GM12878 (cell line): Measurements from ENCODE around the gene NFATC2. TPM values are rescaled to one million over a fixed set of nuclear protein-coding genes. Genes with fewer than 3 reads are reported as not detected.

Experiments used
- ATAC-seq: fragments of 200-7000 bp; cut with Tn5 transposase; 3 replicates; pipeline ENCODE4 v1.9.1; 2020; ENCODE audit warnings: mild to moderate bottlenecking, moderate library complexity
- BruUV-seq: library from RNA; stranded (reverse); fragments of 400-500 nt; replicated peaks from 2 replicates; lab custom pipeline; 2021; lab: Mats Ljungman, UMichigan
- CTCF ChIA-PET: fragments of 300-600 bp; sonication (Branson Sonifier 250); formaldehyde crosslinking; extraction: SDS; loops from one replicate; lab custom pipeline; 2021; ENCODE audit warnings: inconsistent platforms; lab: Yijun Ruan, JAX
- POLR2A ChIA-PET: fragments of 350-600 bp; formaldehyde crosslinking; extraction: SDS; loops from one replicate; lab custom pipeline; 2021; ENCODE audit warnings: inconsistent platforms; lab: Charles Lee
- RAD21 ChIA-PET: fragments of 300-600 bp; sonication (Branson Sonifier 250); formaldehyde crosslinking; loops from one replicate; lab custom pipeline; 2023; ENCODE audit warnings: antibody characterized with exemption; ENCODE audit not compliant: unreplicated experiment; lab: Charles Lee
- SMC1A ChIA-PET: fragments of 300-600 bp; sonication (Branson Sonifier 250); formaldehyde crosslinking; loops from one replicate; lab custom pipeline; 2023; ENCODE audit not compliant: unreplicated experiment, uncharacterized antibody; lab: Charles Lee
- DNase-seq: peaks from one replicate; pipeline ENCODE4 v3.0.0-alpha.2; 2011; ENCODE audit warnings: low read depth, low spot score
- FAIRE-seq: peaks from 3 replicates; lab custom pipeline; 2011; peaks lifted over from hg19 to GRCh38; lab: Jason Lieb, UNC
- H2AFZ ChIP-seq: 2 replicates; pipeline ENCODE4 v1.6.0; 2011; ENCODE audit warnings: low read depth, low read length, control low read depth; ENCODE audit not compliant: control insufficient read depth
- H3K27ac ChIP-seq: 2 replicates; pipeline ENCODE4 v1.5.1; 2011; ENCODE audit warnings: control low read depth; ENCODE audit not compliant: control insufficient read depth, insufficient read depth
- H3K27me3 ChIP-seq, 2 experiments: replicated peaks in 1 of 2; 2 replicates each; pipeline versions ENCODE4 v1.6.0 to v1.6.1; 2011; ENCODE audit warnings: low read length in 1 of 2; ENCODE audit not compliant: control insufficient read depth in 2 of 2, insufficient read depth in 2 of 2
- H3K36me3 ChIP-seq, 2 experiments: 2 replicates each; pipeline ENCODE4 v1.5.1; 2011; ENCODE audit warnings: low read length in 1 of 2; ENCODE audit not compliant: control insufficient read depth in 2 of 2, insufficient read depth in 2 of 2
- H3K4me1 ChIP-seq: 2 replicates; pipeline ENCODE4 v1.6.1; 2011; ENCODE audit warnings: mild to moderate bottlenecking, low read length, moderate library complexity, mixed read lengths; ENCODE audit not compliant: control insufficient read depth, insufficient read depth
- H3K4me2 ChIP-seq: 2 replicates; pipeline ENCODE4 v1.6.0; 2011; ENCODE audit warnings: control low read depth; ENCODE audit not compliant: control insufficient read depth, insufficient read depth
- H3K4me3 ChIP-seq: fragments of 200-600 bp; sonication (generic); 2 replicates; pipeline ENCODE4 v1.5.1; 2016
- H3K79me2 ChIP-seq: 2 replicates; pipeline ENCODE4 v1.6.0; 2011; ENCODE audit warnings: low read length; ENCODE audit not compliant: control insufficient read depth, insufficient read depth
- H3K9ac ChIP-seq: 2 replicates; pipeline ENCODE4 v1.8.0; 2011; ENCODE audit warnings: low read length, control low read depth, mixed read lengths; ENCODE audit not compliant: control insufficient read depth, insufficient read depth
- H3K9me3 ChIP-seq: replicated peaks from 3 replicates; pipeline ENCODE4 v1.5.1; 2011; ENCODE audit warnings: mild to moderate bottlenecking, low read length; ENCODE audit not compliant: control insufficient read depth, insufficient read depth
- H4K20me1 ChIP-seq: 2 replicates; pipeline ENCODE4 v1.6.0; 2011; ENCODE audit not compliant: control insufficient read depth, insufficient read depth
- EED ChIP-seq: sonication (generic); IDR thresholded peaks from 2 replicates; pipeline ENCODE4 v1.6.1; 2016; ENCODE audit warnings: antibody characterized with exemption, low read depth
- MEF2A ChIP-seq: IDR thresholded peaks from 2 replicates; pipeline ENCODE4 v1.6.1; 2011; ENCODE audit warnings: low read depth, mild to moderate bottlenecking, low read length, moderate library complexity; ENCODE audit not compliant: insufficient read depth
- MTA3 ChIP-seq: IDR thresholded peaks from 2 replicates; pipeline ENCODE4 v1.6.1; 2012; ENCODE audit warnings: low read length, inconsistent platforms, borderline replicate concordance
- RAD21 ChIP-seq: IDR thresholded peaks from 2 replicates; pipeline ENCODE4 v1.6.1; 2011; ENCODE audit warnings: mild to moderate bottlenecking, low read depth, low read length, moderate library complexity; ENCODE audit not compliant: insufficient read depth
- SP1 ChIP-seq: IDR thresholded peaks from one replicate; pipeline ENCODE4 v1.6.1; 2011; ENCODE audit warnings: low read depth, low read length
- YBX1 ChIP-seq: fragments of 450-650 bp; IDR thresholded peaks from 2 replicates; pipeline ENCODE4 v1.6.1; 2016; ENCODE audit warnings: antibody characterized with exemption
- WGBS: methylation state at CpG from one replicate; pipeline ENCODE4 v1.1.6; 2016; ENCODE audit warnings: low lambda C conversion rate; ENCODE audit not compliant: insufficient replicate concordance, insufficient coverage; ENCODE audit errors: missing lambda C conversion rate; 5-methylcytosine and 5-hydroxymethylcytosine counted together
- in situ Hi-C: fragments of 300-500 bp; cut with MboI; formaldehyde crosslinking; loops from 9 replicates; pipeline ENCODE4 v1.14.3; 2018; ENCODE audit warnings: mixed read lengths
- intact Hi-C: fragments of 100-400 bp; cut with micrococcal nuclease; formaldehyde crosslinking; loops from one replicate; pipeline ENCODE4 v1.14.2; 2022; ENCODE audit not compliant: unreplicated experiment
- polyA plus RNA-seq, 11 experiments: library from polyadenylated mRNA; depleted of rRNA in 4 of 11; unstranded in 6 of 11; stranded (reverse) in 5 of 11; fragments of >200 nt; fragmentation: Nextera tagmentation in 4 of 11; fragmentation: Illumina TruSeq in 1 of 11; extraction: Ambion mirVana in 4 of 11; extraction: Trizol in 1 of 11; gene quantifications; 1 replicate in 1 of 11; 2 replicates in 10 of 11; pipeline versions ENCODE4 v1.2.1 to v1.2.3, GENCODE V29; 2011 to 2016; ENCODE audit warnings: inconsistent platforms in 2 of 11, missing spikeins in 2 of 11, low read depth in 1 of 11
- total RNA-seq, 4 experiments: library from RNA; depleted of rRNA in 3 of 4; stranded (reverse); fragments of >200 nt in 3 of 4; fragmentation: Illumina TruSeq in 1 of 4; extraction: Trizol in 1 of 4; gene quantifications; 2 replicates each; pipeline versions ENCODE4 v1.2.1 to v1.2.3, GENCODE V29; 2013 to 2021
- TF ChIP-seq, protein P1 (sequence below): fragments of 450-650 bp; formaldehyde crosslinking; IDR thresholded peaks from 2 replicates; pipeline ENCODE4 v1.4.0; 2020; ENCODE audit warnings: mild to moderate bottlenecking, moderate library complexity
- TF ChIP-seq, protein P2 (sequence below): IDR thresholded peaks from 2 replicates; pipeline ENCODE4 v1.6.1; 2012; ENCODE audit warnings: improper control_type of control experiment, low read depth, low read length; ENCODE audit not compliant: insufficient replicate concordance
- TF ChIP-seq, protein P3 (sequence below): fragments of 450-650 bp; IDR thresholded peaks from 2 replicates; pipeline ENCODE4 v1.6.1; 2016; ENCODE audit warnings: mild to moderate bottlenecking
- TF ChIP-seq, protein P4 (sequence below): fragments of 450-650 bp; IDR thresholded peaks from 2 replicates; pipeline ENCODE4 v1.6.1; 2017; ENCODE audit warnings: mild to moderate bottlenecking, moderate library complexity

Gene NFATC2
- total and polyA plus RNA-seq, 10 of the 15 experiments (the other 5 are each of a cell fraction or from before 2014, with no cell fraction given) = 3.3 to 20.0 (median 7.3) TPM

DNA sequence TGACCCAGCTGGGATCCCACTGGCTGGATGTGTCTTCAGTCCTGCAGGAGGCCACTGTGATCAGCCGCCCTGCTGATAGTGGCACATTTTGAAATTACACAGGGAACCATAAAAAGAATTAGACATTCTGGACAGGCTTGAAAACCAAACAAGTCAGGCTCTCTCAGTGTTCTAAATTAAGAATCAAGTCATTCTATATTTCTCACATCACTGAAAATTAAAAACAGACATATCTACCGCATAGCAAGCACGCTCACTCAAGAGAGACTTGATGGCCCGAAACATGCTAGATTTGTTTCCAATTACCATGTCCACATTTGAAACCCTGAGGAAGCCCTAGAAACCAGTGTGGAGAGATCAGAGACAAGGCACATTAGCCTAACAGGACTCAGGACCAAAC is 57.7 kb downstream of the NFATC2 start:
- WGBS = 88% methylated on average over 4 of the region's 4 CpGs
- TF ChIP-seq EED (no peak), RAD21 (no peak), YBX1 (no peak), MTA3 (no peak), SP1 (no peak), MEF2A (no peak)
- TF ChIP-seq, protein P1, sequence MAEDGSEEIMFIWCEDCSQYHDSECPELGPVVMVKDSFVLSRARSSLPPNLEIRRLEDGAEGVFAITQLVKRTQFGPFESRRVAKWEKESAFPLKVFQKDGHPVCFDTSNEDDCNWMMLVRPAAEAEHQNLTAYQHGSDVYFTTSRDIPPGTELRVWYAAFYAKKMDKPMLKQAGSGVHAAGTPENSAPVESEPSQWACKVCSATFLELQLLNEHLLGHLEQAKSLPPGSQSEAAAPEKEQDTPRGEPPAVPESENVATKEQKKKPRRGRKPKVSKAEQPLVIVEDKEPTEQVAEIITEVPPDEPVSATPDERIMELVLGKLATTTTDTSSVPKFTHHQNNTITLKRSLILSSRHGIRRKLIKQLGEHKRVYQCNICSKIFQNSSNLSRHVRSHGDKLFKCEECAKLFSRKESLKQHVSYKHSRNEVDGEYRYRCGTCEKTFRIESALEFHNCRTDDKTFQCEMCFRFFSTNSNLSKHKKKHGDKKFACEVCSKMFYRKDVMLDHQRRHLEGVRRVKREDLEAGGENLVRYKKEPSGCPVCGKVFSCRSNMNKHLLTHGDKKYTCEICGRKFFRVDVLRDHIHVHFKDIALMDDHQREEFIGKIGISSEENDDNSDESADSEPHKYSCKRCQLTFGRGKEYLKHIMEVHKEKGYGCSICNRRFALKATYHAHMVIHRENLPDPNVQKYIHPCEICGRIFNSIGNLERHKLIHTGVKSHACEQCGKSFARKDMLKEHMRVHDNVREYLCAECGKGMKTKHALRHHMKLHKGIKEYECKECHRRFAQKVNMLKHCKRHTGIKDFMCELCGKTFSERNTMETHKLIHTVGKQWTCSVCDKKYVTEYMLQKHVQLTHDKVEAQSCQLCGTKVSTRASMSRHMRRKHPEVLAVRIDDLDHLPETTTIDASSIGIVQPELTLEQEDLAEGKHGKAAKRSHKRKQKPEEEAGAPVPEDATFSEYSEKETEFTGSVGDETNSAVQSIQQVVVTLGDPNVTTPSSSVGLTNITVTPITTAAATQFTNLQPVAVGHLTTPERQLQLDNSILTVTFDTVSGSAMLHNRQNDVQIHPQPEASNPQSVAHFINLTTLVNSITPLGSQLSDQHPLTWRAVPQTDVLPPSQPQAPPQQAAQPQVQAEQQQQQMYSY = no peak
- TF ChIP-seq, protein P2, sequence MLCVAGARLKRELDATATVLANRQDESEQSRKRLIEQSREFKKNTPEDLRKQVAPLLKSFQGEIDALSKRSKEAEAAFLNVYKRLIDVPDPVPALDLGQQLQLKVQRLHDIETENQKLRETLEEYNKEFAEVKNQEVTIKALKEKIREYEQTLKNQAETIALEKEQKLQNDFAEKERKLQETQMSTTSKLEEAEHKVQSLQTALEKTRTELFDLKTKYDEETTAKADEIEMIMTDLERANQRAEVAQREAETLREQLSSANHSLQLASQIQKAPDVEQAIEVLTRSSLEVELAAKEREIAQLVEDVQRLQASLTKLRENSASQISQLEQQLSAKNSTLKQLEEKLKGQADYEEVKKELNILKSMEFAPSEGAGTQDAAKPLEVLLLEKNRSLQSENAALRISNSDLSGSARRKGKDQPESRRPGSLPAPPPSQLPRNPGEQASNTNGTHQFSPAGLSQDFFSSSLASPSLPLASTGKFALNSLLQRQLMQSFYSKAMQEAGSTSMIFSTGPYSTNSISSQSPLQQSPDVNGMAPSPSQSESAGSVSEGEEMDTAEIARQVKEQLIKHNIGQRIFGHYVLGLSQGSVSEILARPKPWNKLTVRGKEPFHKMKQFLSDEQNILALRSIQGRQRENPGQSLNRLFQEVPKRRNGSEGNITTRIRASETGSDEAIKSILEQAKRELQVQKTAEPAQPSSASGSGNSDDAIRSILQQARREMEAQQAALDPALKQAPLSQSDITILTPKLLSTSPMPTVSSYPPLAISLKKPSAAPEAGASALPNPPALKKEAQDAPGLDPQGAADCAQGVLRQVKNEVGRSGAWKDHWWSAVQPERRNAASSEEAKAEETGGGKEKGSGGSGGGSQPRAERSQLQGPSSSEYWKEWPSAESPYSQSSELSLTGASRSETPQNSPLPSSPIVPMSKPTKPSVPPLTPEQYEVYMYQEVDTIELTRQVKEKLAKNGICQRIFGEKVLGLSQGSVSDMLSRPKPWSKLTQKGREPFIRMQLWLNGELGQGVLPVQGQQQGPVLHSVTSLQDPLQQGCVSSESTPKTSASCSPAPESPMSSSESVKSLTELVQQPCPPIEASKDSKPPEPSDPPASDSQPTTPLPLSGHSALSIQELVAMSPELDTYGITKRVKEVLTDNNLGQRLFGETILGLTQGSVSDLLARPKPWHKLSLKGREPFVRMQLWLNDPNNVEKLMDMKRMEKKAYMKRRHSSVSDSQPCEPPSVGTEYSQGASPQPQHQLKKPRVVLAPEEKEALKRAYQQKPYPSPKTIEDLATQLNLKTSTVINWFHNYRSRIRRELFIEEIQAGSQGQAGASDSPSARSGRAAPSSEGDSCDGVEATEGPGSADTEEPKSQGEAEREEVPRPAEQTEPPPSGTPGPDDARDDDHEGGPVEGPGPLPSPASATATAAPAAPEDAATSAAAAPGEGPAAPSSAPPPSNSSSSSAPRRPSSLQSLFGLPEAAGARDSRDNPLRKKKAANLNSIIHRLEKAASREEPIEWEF = no peak
- TF ChIP-seq, protein P3, sequence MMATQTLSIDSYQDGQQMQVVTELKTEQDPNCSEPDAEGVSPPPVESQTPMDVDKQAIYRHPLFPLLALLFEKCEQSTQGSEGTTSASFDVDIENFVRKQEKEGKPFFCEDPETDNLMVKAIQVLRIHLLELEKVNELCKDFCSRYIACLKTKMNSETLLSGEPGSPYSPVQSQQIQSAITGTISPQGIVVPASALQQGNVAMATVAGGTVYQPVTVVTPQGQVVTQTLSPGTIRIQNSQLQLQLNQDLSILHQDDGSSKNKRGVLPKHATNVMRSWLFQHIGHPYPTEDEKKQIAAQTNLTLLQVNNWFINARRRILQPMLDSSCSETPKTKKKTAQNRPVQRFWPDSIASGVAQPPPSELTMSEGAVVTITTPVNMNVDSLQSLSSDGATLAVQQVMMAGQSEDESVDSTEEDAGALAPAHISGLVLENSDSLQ = no peak
- TF ChIP-seq, protein P4, sequence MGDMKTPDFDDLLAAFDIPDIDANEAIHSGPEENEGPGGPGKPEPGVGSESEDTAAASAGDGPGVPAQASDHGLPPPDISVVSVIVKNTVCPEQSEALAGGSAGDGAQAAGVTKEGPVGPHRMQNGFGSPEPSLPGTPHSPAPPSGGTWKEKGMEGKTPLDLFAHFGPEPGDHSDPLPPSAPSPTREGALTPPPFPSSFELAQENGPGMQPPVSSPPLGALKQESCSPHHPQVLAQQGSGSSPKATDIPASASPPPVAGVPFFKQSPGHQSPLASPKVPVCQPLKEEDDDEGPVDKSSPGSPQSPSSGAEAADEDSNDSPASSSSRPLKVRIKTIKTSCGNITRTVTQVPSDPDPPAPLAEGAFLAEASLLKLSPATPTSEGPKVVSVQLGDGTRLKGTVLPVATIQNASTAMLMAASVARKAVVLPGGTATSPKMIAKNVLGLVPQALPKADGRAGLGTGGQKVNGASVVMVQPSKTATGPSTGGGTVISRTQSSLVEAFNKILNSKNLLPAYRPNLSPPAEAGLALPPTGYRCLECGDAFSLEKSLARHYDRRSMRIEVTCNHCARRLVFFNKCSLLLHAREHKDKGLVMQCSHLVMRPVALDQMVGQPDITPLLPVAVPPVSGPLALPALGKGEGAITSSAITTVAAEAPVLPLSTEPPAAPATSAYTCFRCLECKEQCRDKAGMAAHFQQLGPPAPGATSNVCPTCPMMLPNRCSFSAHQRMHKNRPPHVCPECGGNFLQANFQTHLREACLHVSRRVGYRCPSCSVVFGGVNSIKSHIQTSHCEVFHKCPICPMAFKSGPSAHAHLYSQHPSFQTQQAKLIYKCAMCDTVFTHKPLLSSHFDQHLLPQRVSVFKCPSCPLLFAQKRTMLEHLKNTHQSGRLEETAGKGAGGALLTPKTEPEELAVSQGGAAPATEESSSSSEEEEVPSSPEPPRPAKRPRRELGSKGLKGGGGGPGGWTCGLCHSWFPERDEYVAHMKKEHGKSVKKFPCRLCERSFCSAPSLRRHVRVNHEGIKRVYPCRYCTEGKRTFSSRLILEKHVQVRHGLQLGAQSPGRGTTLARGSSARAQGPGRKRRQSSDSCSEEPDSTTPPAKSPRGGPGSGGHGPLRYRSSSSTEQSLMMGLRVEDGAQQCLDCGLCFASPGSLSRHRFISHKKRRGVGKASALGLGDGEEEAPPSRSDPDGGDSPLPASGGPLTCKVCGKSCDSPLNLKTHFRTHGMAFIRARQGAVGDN = no peak

More for the DNA sequence above, 57.7 kb downstream of the NFATC2 start:
- Histone ChIP-seq H3K4me1 (peaks cover 28% of the 10 kb centered on the region), H2AFZ (no peak overlapping the region), H3K9me3 (no peaks in the 10 kb centered on the region; the same call in 2 of the 3 replicates), H4K20me1 (no peaks in the 10 kb centered on the region), H3K79me2 (peaks cover 1% of the 10 kb centered on the region), H3K9ac (no peak overlapping the region), H3K4me3 (no peak overlapping the region), H3K27me3 (no peaks in the 10 kb centered on the region), H3K4me2 (no peak overlapping the region), H3K27ac (no peak overlapping the region), H3K36me3 (peaks cover 7 to 10% of the 10 kb centered on the region in 2 experiments)
- ChIA-PET RAD21 (no interaction called here), POLR2A (no interaction called here), CTCF (no interaction called here), SMC1A (no interaction called here)
- no TSS peak for BruUV-seq
- ATAC-seq = no peak
- in situ Hi-C loops = loop anchor here (5.0 kb wide), 1 partner anchor 48 kb away; no protein-coding TSS in a partner anchor
- intact Hi-C loops = loop anchor here (5.0 to 10.0 kb wide), 2 partner anchors 83 to 110 kb away; no protein-coding TSS in a partner anchor
- DNase-seq = no peak
- FAIRE-seq = no peak
